ENCODE results near the gene SERTAD4.
"Not testable (repeated sequence)": the region's sequence is repeated elsewhere in the genome, so short reads cannot be mapped to it uniquely, and the experiment has no call there.

- not testable (repeated sequence) for TF ChIP-seq CTCF (conservative IDR thresholded peaks at IDR 0.05; ENCODE audit: low read depth, low read length); EZH2 (IDR thresholded peaks at IDR 0.05; ENCODE audit: low read length, unreplicated experiment)
Observed at GRCh38 chr1:210187849-210188606, 44.6 kb upstream of the SERTAD4 start.
